ENCODE results near the gene PLEKHH2.
A peak's percentile ranks its signal among the peaks of the same experiment; 100 is the strongest.

The PLEKHH2 gene

GRCh38 chr2:43609290-43609918 lies 27.7 kb upstream of the PLEKHH2 start:
- Histone ChIP-seq H3K27ac (ENCODE audit: low read depth in 2 of 2, low read length in 2 of 2) (no peak overlapping the region), H3K9ac (ENCODE audit: low read depth in 1 of 2, low read length in 2 of 2) (no peak overlapping the region), H3K27me3 (ENCODE audit: control insufficient read depth in 2 of 2, insufficient read depth in 2 of 2, low read length in 2 of 2) (no peaks in the 10 kb centered on the region), H3K4me3 (ENCODE audit: low read length in 2 of 2) (no peak overlapping the region), H3K4me1 (ENCODE audit: control insufficient read depth in 2 of 2, insufficient read depth in 2 of 2, low read length in 2 of 2) (no peaks in the 10 kb centered on the region), H3K36me3 (ENCODE audit: control insufficient read depth in 2 of 2, insufficient read depth in 2 of 2, low read length in 2 of 2) (no peaks in the 10 kb centered on the region), H3K9me3 (ENCODE audit: control insufficient read depth in 2 of 2, low read length in 2 of 2) (no peaks in the 10 kb centered on the region)

DNA sequence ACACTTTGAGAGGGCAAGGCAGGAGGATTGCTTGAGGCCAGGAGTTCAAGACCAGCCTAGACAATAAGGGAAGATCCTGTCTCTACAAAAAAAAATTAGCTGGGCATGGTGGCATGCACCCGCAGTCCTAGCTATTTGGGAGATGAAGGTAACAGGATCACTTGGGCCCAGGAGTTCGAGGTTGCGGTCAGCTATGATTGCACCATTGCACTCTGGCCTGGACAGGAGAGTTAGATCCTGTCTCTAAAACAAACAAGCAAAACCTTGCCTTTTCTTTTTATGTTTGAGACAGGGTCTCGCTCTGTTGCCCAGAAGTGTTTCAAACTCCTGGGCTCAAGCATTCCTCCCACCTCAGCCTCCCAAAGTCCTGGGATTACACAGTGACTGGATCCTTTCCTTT lies 26.7 kb upstream of the PLEKHH2 start:
- Histone ChIP-seq H3K4me3 (ENCODE audit: low read length in 2 of 2) (no peak overlapping the region), H3K27me3 (ENCODE audit: control insufficient read depth in 2 of 2, insufficient read depth in 2 of 2, low read length in 2 of 2) (no peaks in the 10 kb centered on the region), H3K9ac (ENCODE audit: low read depth in 1 of 2, low read length in 2 of 2) (no peak overlapping the region), H3K36me3 (ENCODE audit: control insufficient read depth in 2 of 2, insufficient read depth in 2 of 2, low read length in 2 of 2) (no peaks in the 10 kb centered on the region), H3K4me1 (ENCODE audit: control insufficient read depth in 2 of 2, insufficient read depth in 2 of 2, low read length in 2 of 2) (no peaks in the 10 kb centered on the region), H3K27ac (ENCODE audit: low read depth in 2 of 2, low read length in 2 of 2) (no peak overlapping the region), H3K9me3 (ENCODE audit: control insufficient read depth in 2 of 2, low read length in 2 of 2) (no peaks in the 10 kb centered on the region)

DNA sequence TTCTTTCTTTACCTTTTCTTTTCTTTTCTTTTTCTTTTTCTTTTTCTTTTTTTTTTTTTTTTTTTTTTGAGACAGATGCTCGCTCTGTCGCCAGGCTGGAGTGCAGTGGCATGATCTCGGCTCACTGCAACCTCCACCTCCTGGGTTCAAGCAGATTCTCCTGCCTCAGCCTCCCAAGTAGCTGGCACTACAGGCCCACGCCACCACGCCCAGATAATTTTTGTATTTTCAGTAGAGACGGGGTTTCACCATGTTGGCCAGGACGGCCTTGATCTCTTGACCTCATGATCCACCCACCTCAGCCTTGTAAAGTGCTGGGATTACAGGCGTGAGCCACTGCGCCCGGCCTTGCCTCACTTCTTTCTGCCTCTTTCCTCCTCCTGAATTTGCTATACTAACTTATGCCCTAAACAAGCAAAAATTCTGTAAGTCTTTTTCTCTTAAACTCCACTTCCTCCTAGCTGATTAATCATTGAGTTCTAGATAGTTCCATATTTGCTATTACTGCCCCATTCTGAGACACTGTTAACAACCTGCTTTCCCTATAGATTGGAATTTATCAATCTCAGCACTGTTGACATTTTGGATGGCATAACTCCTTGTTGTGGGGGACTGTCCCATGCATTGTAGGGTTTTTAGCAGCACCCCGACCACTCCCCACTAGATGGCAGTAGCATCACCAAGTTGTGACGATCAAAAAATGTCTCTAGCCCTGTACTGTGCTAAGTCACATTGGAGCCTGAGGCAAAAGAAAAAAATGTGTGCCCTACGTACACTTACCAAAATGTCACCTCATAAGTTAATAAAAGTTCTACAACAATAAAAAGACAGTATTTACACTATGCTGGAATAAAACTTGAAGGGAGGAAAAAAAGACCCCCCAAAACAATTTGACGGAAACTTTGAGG lies 24.8 kb upstream of the PLEKHH2 start:
- no peak overlapping the region for H3K9ac ChIP-seq (ENCODE audit: low read depth in 1 of 2, low read length in 2 of 2)
- H3K4me3 ChIP-seq (ENCODE audit: low read length in 2 of 2): no peak overlapping the region
- no peaks in the 10 kb centered on the region for H3K27me3 ChIP-seq (ENCODE audit: control insufficient read depth in 2 of 2, insufficient read depth in 2 of 2, low read length in 2 of 2)
- H3K27ac ChIP-seq (ENCODE audit: low read depth in 2 of 2, low read length in 2 of 2): no peak overlapping the region
- H3K36me3 ChIP-seq (ENCODE audit: control insufficient read depth in 2 of 2, insufficient read depth in 2 of 2, low read length in 2 of 2): no peaks in the 10 kb centered on the region
- H3K4me1 ChIP-seq (ENCODE audit: control insufficient read depth in 2 of 2, insufficient read depth in 2 of 2, low read length in 2 of 2): no peaks in the 10 kb centered on the region
- H3K9me3 ChIP-seq (ENCODE audit: control insufficient read depth in 2 of 2, low read length in 2 of 2): no peaks in the 10 kb centered on the region

- Histone ChIP-seq H3K9me3 (ENCODE audit: control insufficient read depth in 2 of 2, low read length in 2 of 2) (no peaks in the 10 kb centered on the region), H3K27ac (ENCODE audit: low read depth in 2 of 2, low read length in 2 of 2) (no peak overlapping the region), H3K4me3 (ENCODE audit: low read length in 2 of 2) (no peak overlapping the region), H3K27me3 (ENCODE audit: control insufficient read depth in 2 of 2, insufficient read depth in 2 of 2, low read length in 2 of 2) (no peaks in the 10 kb centered on the region), H3K36me3 (ENCODE audit: control insufficient read depth in 2 of 2, insufficient read depth in 2 of 2, low read length in 2 of 2) (no peaks in the 10 kb centered on the region), H3K4me1 (ENCODE audit: control insufficient read depth in 2 of 2, insufficient read depth in 2 of 2, low read length in 2 of 2) (no peaks in the 10 kb centered on the region), H3K9ac (ENCODE audit: low read depth in 1 of 2, low read length in 2 of 2) (no peak overlapping the region)
These were observed 24.1 kb upstream of the PLEKHH2 start for GRCh38 chr2:43612944-43613343.

GRCh38 chr2:43616967-43617680 lies 19.9 kb upstream of the PLEKHH2 start:
- Histone ChIP-seq H3K36me3 (ENCODE audit: control insufficient read depth in 2 of 2, insufficient read depth in 2 of 2, low read length in 2 of 2) (no peaks in the 10 kb centered on the region), H3K9me3 (ENCODE audit: control insufficient read depth in 2 of 2, low read length in 2 of 2) (no peaks in the 10 kb centered on the region), H3K27me3 (ENCODE audit: control insufficient read depth in 2 of 2, insufficient read depth in 2 of 2, low read length in 2 of 2) (no peaks in the 10 kb centered on the region), H3K4me1 (ENCODE audit: control insufficient read depth in 2 of 2, insufficient read depth in 2 of 2, low read length in 2 of 2) (no peaks in the 10 kb centered on the region), H3K27ac (ENCODE audit: low read depth in 2 of 2, low read length in 2 of 2) (no peak overlapping the region), H3K9ac (ENCODE audit: low read depth in 1 of 2, low read length in 2 of 2) (no peak overlapping the region), H3K4me3 (ENCODE audit: low read length in 2 of 2) (no peak overlapping the region)

GRCh38 chr2:43619511-43619910 lies 17.5 kb upstream of the PLEKHH2 start:
- Histone ChIP-seq H3K27ac (ENCODE audit: low read depth in 2 of 2, low read length in 2 of 2) (no peak overlapping the region), H3K4me1 (ENCODE audit: control insufficient read depth in 2 of 2, insufficient read depth in 2 of 2, low read length in 2 of 2) (no peaks in the 10 kb centered on the region), H3K9me3 (ENCODE audit: control insufficient read depth in 2 of 2, low read length in 2 of 2) (no peaks in the 10 kb centered on the region), H3K4me3 (ENCODE audit: low read length in 2 of 2) (no peak overlapping the region), H3K36me3 (ENCODE audit: control insufficient read depth in 2 of 2, insufficient read depth in 2 of 2, low read length in 2 of 2) (no peaks in the 10 kb centered on the region), H3K27me3 (ENCODE audit: control insufficient read depth in 2 of 2, insufficient read depth in 2 of 2, low read length in 2 of 2) (no peaks in the 10 kb centered on the region), H3K9ac (ENCODE audit: low read depth in 1 of 2, low read length in 2 of 2) (no peak overlapping the region)

GRCh38 chr2:43622931-43623451 lies 14.1 kb upstream of the PLEKHH2 start:
- no peaks in the 10 kb centered on the region for H3K9me3 ChIP-seq (ENCODE audit: control insufficient read depth in 2 of 2, low read length in 2 of 2)
- no peaks in the 10 kb centered on the region for H3K36me3 ChIP-seq (ENCODE audit: control insufficient read depth in 2 of 2, insufficient read depth in 2 of 2, low read length in 2 of 2)
- peak overlapping the region in 1 of 2 donors; percentile 37 for H3K27ac ChIP-seq (ENCODE audit: low read depth in 2 of 2, low read length in 2 of 2)
- no peak overlapping the region for H3K4me3 ChIP-seq (ENCODE audit: low read length in 2 of 2)
- H3K9ac ChIP-seq (ENCODE audit: low read depth in 1 of 2, low read length in 2 of 2): no peak overlapping the region
- H3K27me3 ChIP-seq (ENCODE audit: control insufficient read depth in 2 of 2, insufficient read depth in 2 of 2, low read length in 2 of 2): no peaks in the 10 kb centered on the region
- H3K4me1 ChIP-seq (ENCODE audit: control insufficient read depth in 2 of 2, insufficient read depth in 2 of 2, low read length in 2 of 2): no peaks in the 10 kb centered on the region

- H3K27me3 ChIP-seq (ENCODE audit: control insufficient read depth in 2 of 2, insufficient read depth in 2 of 2, low read length in 2 of 2): peaks cover 4 to 8% of the 10 kb centered on the region in 2 donors
- H3K9ac ChIP-seq (ENCODE audit: low read depth in 1 of 2, low read length in 2 of 2): no peak overlapping the region
- no peaks in the 10 kb centered on the region for H3K36me3 ChIP-seq (ENCODE audit: control insufficient read depth in 2 of 2, insufficient read depth in 2 of 2, low read length in 2 of 2)
- peaks cover 0 to under 1% of the 10 kb centered on the region in 2 donors for H3K4me1 ChIP-seq (ENCODE audit: control insufficient read depth in 2 of 2, insufficient read depth in 2 of 2, low read length in 2 of 2)
- no peak overlapping the region for H3K4me3 ChIP-seq (ENCODE audit: low read length in 2 of 2)
- H3K9me3 ChIP-seq (ENCODE audit: control insufficient read depth in 2 of 2, low read length in 2 of 2): no peaks in the 10 kb centered on the region
- no peak overlapping the region for H3K27ac ChIP-seq (ENCODE audit: low read depth in 2 of 2, low read length in 2 of 2)
These were observed 5.3 kb upstream of the PLEKHH2 start for GRCh38 chr2:43631618-43632317.

DNA sequence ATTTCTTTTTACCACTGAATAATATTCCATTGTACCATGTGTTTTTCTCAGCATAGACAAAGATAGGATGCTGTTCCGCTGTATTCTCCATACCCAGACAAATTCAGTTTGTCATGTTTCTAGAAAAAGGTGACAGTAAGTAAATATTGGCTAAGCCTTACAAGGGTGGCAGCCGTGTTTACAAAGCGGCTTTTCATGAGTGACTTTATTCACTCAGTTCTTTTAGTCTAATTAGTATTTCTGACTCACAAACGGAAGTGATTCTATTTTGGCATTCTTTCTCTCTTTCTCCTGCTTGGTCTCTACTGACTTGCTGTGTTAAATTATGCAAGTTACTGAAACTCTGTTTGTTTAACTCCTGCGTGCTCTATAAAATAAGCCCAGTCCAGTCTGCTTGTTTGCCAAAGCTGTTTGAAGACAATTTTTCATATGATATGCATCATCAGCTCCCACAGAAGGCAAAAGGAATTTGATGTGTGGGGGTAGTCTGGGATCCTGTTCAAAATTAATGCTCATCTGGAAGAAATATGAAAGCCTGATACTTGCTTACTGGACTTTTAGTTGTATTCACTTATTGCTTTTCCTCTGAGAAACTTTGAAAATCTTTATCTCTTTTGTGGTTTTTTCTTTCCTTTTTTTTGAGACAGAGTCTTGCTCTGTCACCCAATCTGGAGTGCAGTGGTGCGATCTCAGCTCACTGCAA lies 2.3 kb upstream of the PLEKHH2 start:
- H3K4me3 ChIP-seq (ENCODE audit: low read length in 2 of 2): no peak overlapping the region
- H3K27ac ChIP-seq (ENCODE audit: low read depth in 2 of 2, low read length in 2 of 2): no peak overlapping the region
- no peaks in the 10 kb centered on the region for H3K36me3 ChIP-seq (ENCODE audit: control insufficient read depth in 2 of 2, insufficient read depth in 2 of 2, low read length in 2 of 2)
- peaks cover 6 to 10% of the 10 kb centered on the region in 2 donors for H3K27me3 ChIP-seq (ENCODE audit: control insufficient read depth in 2 of 2, insufficient read depth in 2 of 2, low read length in 2 of 2)
- no peaks in the 10 kb centered on the region for H3K9me3 ChIP-seq (ENCODE audit: control insufficient read depth in 2 of 2, low read length in 2 of 2)
- H3K9ac ChIP-seq (ENCODE audit: low read depth in 1 of 2, low read length in 2 of 2): no peak overlapping the region
- peaks cover 2 to 6% of the 10 kb centered on the region in 2 donors for H3K4me1 ChIP-seq (ENCODE audit: control insufficient read depth in 2 of 2, insufficient read depth in 2 of 2, low read length in 2 of 2)
